ENCODE measurements around the gene CIITA. TPM values are rescaled to one million over a fixed set of nuclear protein-coding genes. Genes with fewer than 3 reads are reported as not detected.

The CIITA gene
- total RNA-seq, 2 donors from 2014 or later: 0.26 TPM; not detected in 1

DNA sequence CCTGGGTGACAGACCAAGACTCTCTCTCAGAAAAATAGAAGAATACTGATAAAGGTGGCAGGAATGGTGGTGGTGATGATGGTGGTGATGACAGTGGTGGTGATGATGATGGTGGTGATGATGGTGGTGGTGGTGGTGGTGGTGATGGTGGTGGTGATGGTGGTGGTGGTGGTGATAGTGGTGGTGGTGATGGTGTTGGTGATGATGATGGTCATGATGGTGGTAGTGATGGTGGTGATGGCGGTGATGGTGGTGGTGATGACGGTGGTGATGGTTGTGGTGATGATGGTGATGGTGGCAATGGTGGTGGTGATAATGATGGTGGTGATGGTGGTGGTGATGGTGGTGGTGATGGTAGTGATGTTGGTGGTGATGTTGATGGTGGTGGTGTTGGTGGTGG is 18.0 kb upstream of the CIITA start:
- Histone ChIP-seq H3K4me3 (ENCODE audit: low read length) (no peak overlapping the region), H3K36me3 (ENCODE audit: control insufficient read depth, insufficient read depth, low read length) (no peaks in the 10 kb centered on the region), H3K9ac (ENCODE audit: extremely low read depth, low read length, poor library complexity, severe bottlenecking) (no peak overlapping the region), H3K27ac (ENCODE audit: low read depth, low read length) (no peak overlapping the region), H3K27me3 (ENCODE audit: control insufficient read depth, insufficient read depth, low read length, poor library complexity, severe bottlenecking) (no peaks in the 10 kb centered on the region), H3K9me3 (ENCODE audit: control insufficient read depth, low read length) (no peaks in the 10 kb centered on the region), H3K4me1 (ENCODE audit: control insufficient read depth, insufficient read depth, low read length) (peaks cover 4% of the 10 kb centered on the region)
- Mint-ChIP-seq H3K9me3 (no peaks in the 10 kb centered on the region), H3K4me3 (no peak overlapping the region), H3K27ac (no peak overlapping the region), H3K36me3 (ENCODE audit: low read depth) (no peaks in the 10 kb centered on the region), H3K27me3 (ENCODE audit: insufficient read depth) (peaks cover 6% of the 10 kb centered on the region), H3K4me1 (peaks cover 2% of the 10 kb centered on the region)
- no peak for DNase-seq
- 38 to 45% methylated on average over 2 of the region's 2 CpGs for WGBS, 2 experiments (ENCODE audit: insufficient coverage in 1 of 2, insufficient read length in 1 of 2)
- TF ChIP-seq, protein P1, sequence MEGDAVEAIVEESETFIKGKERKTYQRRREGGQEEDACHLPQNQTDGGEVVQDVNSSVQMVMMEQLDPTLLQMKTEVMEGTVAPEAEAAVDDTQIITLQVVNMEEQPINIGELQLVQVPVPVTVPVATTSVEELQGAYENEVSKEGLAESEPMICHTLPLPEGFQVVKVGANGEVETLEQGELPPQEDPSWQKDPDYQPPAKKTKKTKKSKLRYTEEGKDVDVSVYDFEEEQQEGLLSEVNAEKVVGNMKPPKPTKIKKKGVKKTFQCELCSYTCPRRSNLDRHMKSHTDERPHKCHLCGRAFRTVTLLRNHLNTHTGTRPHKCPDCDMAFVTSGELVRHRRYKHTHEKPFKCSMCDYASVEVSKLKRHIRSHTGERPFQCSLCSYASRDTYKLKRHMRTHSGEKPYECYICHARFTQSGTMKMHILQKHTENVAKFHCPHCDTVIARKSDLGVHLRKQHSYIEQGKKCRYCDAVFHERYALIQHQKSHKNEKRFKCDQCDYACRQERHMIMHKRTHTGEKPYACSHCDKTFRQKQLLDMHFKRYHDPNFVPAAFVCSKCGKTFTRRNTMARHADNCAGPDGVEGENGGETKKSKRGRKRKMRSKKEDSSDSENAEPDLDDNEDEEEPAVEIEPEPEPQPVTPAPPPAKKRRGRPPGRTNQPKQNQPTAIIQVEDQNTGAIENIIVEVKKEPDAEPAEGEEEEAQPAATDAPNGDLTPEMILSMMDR (conservative IDR thresholded peaks at IDR 0.05): no peak

GRCh38 chr16:10859658-10860057 is 17.3 kb upstream of the CIITA start:
- Mint-ChIP-seq H3K4me1 (peaks cover 2% of the 10 kb centered on the region), H3K4me3 (no peak overlapping the region), H3K27ac (no peak overlapping the region), H3K9me3 (no peaks in the 10 kb centered on the region), H3K27me3 (ENCODE audit: insufficient read depth) (peaks cover 6% of the 10 kb centered on the region), H3K36me3 (ENCODE audit: low read depth) (no peaks in the 10 kb centered on the region)
- Histone ChIP-seq H3K36me3 (ENCODE audit: control insufficient read depth, insufficient read depth, low read length) (no peaks in the 10 kb centered on the region), H3K9me3 (ENCODE audit: control insufficient read depth, low read length) (no peaks in the 10 kb centered on the region), H3K27ac (ENCODE audit: low read depth, low read length) (no peak overlapping the region), H3K27me3 (ENCODE audit: control insufficient read depth, insufficient read depth, low read length, poor library complexity, severe bottlenecking) (no peaks in the 10 kb centered on the region), H3K4me3 (ENCODE audit: low read length) (no peak overlapping the region), H3K4me1 (ENCODE audit: control insufficient read depth, insufficient read depth, low read length) (peaks cover 4% of the 10 kb centered on the region), H3K9ac (ENCODE audit: extremely low read depth, low read length, poor library complexity, severe bottlenecking) (no peak overlapping the region)
- no peak for DNase-seq
- TF ChIP-seq, protein P1 (conservative IDR thresholded peaks at IDR 0.05): no peak
- 91% methylated on average over 4 of the region's 6 CpGs; no CpG with 5 or more reads in 1 of the 2 experiments for WGBS, 2 experiments (ENCODE audit: insufficient coverage in 1 of 2, insufficient read length in 1 of 2)

DNA sequence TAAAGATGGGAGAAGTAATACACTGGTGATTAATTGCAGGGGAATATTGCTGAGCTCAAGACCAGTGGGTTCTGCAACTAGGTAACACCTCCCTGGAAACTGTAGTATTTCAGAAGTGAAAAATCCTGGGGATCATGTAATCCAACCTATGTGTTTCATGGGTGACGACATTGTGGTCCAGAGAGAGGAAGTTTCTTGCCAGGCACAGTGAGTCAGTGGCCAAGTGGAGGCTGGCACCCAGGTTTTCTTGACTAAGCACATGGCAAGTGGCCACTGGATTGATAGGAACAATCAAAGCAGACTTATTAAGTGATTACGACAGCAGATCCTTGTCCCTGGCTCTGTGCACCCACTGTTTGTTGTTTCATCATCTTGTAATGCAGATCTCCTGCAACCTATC is 14.6 kb upstream of the CIITA start:
- Histone ChIP-seq H3K9ac (ENCODE audit: extremely low read depth, low read length, poor library complexity, severe bottlenecking) (no peak overlapping the region), H3K9me3 (ENCODE audit: control insufficient read depth, low read length) (no peaks in the 10 kb centered on the region), H3K36me3 (ENCODE audit: control insufficient read depth, insufficient read depth, low read length) (no peaks in the 10 kb centered on the region), H3K4me3 (ENCODE audit: low read length) (no peak overlapping the region), H3K4me1 (ENCODE audit: control insufficient read depth, insufficient read depth, low read length) (peaks cover 4% of the 10 kb centered on the region), H3K27me3 (ENCODE audit: control insufficient read depth, insufficient read depth, low read length, poor library complexity, severe bottlenecking) (peaks cover 6% of the 10 kb centered on the region), H3K27ac (ENCODE audit: low read depth, low read length) (no peak overlapping the region)
- Mint-ChIP-seq H3K9me3 (no peaks in the 10 kb centered on the region), H3K36me3 (ENCODE audit: low read depth) (no peaks in the 10 kb centered on the region), H3K27me3 (ENCODE audit: insufficient read depth) (peaks cover 10% of the 10 kb centered on the region), H3K27ac (no peak overlapping the region), H3K4me3 (no peak overlapping the region), H3K4me1 (peaks cover 2% of the 10 kb centered on the region)
- no peak for DNase-seq
- TF ChIP-seq, protein P1 (conservative IDR thresholded peaks at IDR 0.05): no peak
- 92 to 93% methylated on average over 2 of the region's 2 CpGs for WGBS, 2 experiments (ENCODE audit: insufficient coverage in 1 of 2, insufficient read length in 1 of 2)

All from endodermal cell (in vitro differentiated cells).